GM12878 (cell line): Measurements from ENCODE around the gene EPB41L1.

ENCODE experiments used
- BACH1 ChIP-seq: fragments of 450-650 bp; IDR thresholded peaks from 2 replicates; pipeline ENCODE4 v1.6.1; 2017; ENCODE audit warnings: mild to moderate bottlenecking, borderline replicate concordance
- BCL3 ChIP-seq: IDR thresholded peaks from 2 replicates; pipeline ENCODE4 v1.6.1; 2011; ENCODE audit warnings: borderline replicate concordance, low read depth, mild to moderate bottlenecking, moderate library complexity, low read length; ENCODE audit not compliant: insufficient read depth, poor library complexity, severe bottlenecking
- IRF3 ChIP-seq: fragments of 450-650 bp; IDR thresholded peaks from 2 replicates; pipeline ENCODE4 v1.6.1; 2014; ENCODE audit warnings: mild to moderate bottlenecking
- POLR2AphosphoS5 ChIP-seq: IDR thresholded peaks from 2 replicates; pipeline ENCODE4 v1.6.1; 2011; ENCODE audit warnings: mild to moderate bottlenecking, low read length, inconsistent platforms
- ZBTB40 ChIP-seq: fragments of 450-650 bp; IDR thresholded peaks from 2 replicates; pipeline ENCODE4 v1.6.1; 2016; ENCODE audit warnings: mild to moderate bottlenecking, moderate library complexity, borderline replicate concordance

- TF ChIP-seq BACH1 (no peak), ZBTB40 (no peak), IRF3 (no peak), POLR2AphosphoS5 (no peak), BCL3 (no peak)
Observed at GRCh38 chr20:36155629-36155971, 1.1 kb downstream of the EPB41L1 start.
